OCI-LY1 (cell line): ENCODE results near the gene NXN.

Experiments used
- EZH2 ChIP-seq: fragments of 200-600 bp; sonication (generic), shearing (Covaris generic); IDR thresholded peaks from 2 replicates; pipeline ENCODE4 v1.8.0; 2017; ENCODE audit warnings: borderline replicate concordance, mixed run types, mild to moderate bottlenecking, antibody characterized with exemption, low read length, moderate library complexity, mixed read lengths
- TF ChIP-seq, protein P1 (sequence below): fragments of 200-600 bp; sonication (generic), shearing (Covaris generic); IDR thresholded peaks from 2 replicates; pipeline ENCODE4 v1.5.1; 2017; ENCODE audit warnings: mild to moderate bottlenecking, antibody characterized with exemption, low read length, moderate library complexity, mixed read lengths

DNA sequence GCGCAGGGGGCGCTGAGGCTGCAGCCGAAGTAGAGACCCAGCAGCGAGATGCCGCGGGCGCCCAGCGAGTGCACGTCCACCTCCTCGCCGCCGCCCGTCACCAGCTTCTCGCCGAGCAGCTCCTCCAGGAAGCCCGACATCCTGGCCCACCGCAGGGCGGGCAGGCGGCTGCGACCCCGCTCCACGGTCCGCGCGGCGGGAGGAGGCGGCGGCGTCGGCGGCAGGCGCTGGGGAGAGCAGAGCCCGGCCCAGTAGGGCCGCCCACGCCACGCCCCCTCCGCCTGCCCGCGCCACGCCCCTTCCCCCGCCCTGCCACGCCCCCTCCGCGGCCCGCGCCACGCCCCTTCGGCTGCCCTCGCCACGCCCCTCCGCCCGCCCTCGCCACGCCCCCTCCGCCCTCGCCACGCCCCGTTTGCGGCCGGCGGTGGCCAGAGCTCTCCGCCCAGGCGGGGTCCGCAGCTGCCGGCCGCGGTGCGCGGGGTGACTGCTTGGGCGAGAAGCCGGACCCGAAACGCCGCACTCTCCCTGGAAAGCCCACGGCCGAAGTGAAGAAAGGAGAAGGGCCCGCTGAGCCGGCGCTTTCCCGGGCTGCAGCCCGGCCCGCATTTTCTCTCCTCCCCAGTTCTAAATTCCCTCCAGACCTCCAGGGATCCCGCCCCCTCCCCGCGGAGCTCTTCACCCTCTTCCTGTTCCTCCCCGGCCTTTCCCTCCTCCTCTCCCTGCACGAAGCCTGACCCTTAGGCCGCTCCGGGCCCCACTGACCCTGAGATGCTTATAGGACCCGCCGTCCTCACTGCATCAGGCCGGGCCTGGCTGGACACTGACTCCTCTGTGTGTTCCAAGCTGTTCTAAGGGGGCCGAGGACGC, at the start of gene NXN:
- TF ChIP-seq, protein P1, sequence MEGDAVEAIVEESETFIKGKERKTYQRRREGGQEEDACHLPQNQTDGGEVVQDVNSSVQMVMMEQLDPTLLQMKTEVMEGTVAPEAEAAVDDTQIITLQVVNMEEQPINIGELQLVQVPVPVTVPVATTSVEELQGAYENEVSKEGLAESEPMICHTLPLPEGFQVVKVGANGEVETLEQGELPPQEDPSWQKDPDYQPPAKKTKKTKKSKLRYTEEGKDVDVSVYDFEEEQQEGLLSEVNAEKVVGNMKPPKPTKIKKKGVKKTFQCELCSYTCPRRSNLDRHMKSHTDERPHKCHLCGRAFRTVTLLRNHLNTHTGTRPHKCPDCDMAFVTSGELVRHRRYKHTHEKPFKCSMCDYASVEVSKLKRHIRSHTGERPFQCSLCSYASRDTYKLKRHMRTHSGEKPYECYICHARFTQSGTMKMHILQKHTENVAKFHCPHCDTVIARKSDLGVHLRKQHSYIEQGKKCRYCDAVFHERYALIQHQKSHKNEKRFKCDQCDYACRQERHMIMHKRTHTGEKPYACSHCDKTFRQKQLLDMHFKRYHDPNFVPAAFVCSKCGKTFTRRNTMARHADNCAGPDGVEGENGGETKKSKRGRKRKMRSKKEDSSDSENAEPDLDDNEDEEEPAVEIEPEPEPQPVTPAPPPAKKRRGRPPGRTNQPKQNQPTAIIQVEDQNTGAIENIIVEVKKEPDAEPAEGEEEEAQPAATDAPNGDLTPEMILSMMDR = peak; percentile 22; the same call in 1 of the 2 replicates
- no peak for TF ChIP-seq EZH2
